ENCODE measurements around the gene LRRC4C.

LRRC4C gene

DNA sequence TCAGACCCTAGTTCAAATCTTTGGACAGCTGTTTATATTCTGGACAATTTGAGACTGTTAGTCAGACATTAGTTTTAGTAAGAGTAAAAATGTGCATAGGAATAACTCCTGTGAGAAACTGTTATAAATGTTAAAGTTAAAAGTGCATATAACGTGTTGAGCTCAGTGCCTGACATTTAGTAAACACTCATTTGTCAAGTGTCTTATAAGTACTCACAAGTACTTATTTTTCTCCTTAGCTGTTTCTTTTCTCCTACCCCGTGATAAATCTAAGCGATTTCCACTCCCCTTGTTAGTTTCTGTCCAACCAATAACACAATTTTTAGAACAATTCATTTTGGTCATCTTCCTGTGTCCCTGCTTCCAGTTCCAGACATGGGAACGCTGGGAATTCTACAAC lies 59.3 kb downstream of the LRRC4C start:
- TF ChIP-seq, protein P1, sequence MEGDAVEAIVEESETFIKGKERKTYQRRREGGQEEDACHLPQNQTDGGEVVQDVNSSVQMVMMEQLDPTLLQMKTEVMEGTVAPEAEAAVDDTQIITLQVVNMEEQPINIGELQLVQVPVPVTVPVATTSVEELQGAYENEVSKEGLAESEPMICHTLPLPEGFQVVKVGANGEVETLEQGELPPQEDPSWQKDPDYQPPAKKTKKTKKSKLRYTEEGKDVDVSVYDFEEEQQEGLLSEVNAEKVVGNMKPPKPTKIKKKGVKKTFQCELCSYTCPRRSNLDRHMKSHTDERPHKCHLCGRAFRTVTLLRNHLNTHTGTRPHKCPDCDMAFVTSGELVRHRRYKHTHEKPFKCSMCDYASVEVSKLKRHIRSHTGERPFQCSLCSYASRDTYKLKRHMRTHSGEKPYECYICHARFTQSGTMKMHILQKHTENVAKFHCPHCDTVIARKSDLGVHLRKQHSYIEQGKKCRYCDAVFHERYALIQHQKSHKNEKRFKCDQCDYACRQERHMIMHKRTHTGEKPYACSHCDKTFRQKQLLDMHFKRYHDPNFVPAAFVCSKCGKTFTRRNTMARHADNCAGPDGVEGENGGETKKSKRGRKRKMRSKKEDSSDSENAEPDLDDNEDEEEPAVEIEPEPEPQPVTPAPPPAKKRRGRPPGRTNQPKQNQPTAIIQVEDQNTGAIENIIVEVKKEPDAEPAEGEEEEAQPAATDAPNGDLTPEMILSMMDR (conservative IDR thresholded peaks at IDR 0.05): no peak
- H3K27ac ChIP-seq: peak overlapping the region; percentile 76

DNA sequence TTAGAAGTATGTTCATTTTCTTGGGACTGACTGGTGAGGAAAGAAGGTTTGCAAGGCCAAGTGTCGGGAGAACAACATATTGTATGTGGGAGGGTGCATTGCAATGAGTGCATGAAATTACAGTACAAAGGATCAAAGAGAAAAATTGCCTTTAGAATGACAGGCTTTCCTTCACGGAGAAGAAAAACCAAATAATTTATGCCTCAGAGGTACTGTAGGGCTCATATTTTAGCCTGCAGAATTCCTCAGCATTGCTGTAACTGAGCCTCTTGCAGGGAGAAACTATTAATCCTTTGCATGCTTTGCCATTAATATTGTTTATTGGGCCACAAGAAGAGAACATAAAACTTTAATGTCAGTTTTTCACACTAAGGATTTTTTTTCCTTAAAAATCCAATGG lies 60.1 kb downstream of the LRRC4C start:
- TF ChIP-seq, protein P1 (conservative IDR thresholded peaks at IDR 0.05): no peak
- H3K27ac ChIP-seq: peak overlapping the region; percentile 76

DNA sequence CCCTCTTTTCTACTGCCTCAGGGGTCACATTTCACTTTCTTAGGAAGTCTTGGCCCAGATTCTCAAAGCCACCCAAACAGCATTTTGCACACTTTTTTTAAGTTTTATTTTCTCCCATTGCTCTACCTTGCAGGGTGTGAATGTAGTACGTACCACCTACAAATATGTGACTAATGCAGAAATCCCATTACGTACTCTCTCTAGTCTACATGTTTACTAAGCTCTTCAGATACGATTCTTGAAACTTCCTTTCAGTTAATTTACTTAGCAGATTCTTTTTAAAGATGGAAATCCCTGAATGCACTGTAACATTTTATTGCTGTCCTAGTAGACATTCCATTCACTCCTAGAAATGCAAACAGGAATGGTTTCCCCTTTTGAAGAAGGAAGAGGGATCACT lies 61.3 kb downstream of the LRRC4C start:
- TF ChIP-seq, protein P1 (conservative IDR thresholded peaks at IDR 0.05): no peak
- H3K27ac ChIP-seq: no peak overlapping the region

- TF ChIP-seq, protein P1 (conservative IDR thresholded peaks at IDR 0.05): no peak
- H3K27ac ChIP-seq: no peak overlapping the region
Observed at GRCh38 chr11:41394521-41395195, 64.8 kb downstream of the LRRC4C start.

- TF ChIP-seq, protein P1 (conservative IDR thresholded peaks at IDR 0.05): no peak
- H3K27ac ChIP-seq: no peak overlapping the region
Observed at GRCh38 chr11:41392596-41392995, 66.9 kb downstream of the LRRC4C start.

DNA sequence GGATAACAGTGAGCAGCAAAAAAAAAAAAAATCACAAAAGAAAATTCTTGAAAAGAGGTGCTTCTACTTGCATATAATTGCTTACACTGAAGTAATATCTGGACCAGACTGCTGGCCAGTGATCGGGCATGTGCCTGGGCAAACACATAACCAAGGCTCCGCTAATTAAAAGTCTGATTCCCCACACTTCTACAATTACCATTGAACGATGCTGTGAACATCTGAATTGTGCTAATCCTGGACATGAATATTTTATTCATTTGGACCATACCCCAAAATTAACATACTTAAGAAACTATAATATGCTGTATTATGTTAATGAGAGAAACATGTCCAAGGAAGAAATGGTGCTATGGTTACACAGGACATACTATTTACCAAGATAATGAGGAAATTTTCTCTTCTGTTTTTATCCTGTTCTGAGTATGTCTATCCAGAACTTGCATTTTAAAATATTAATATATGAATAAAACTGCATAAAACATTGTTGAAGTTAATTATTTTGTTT lies 69.8 kb downstream of the LRRC4C start:
- no peak overlapping the region for H3K27ac ChIP-seq
- TF ChIP-seq, protein P1 (conservative IDR thresholded peaks at IDR 0.05): no peak

DNA sequence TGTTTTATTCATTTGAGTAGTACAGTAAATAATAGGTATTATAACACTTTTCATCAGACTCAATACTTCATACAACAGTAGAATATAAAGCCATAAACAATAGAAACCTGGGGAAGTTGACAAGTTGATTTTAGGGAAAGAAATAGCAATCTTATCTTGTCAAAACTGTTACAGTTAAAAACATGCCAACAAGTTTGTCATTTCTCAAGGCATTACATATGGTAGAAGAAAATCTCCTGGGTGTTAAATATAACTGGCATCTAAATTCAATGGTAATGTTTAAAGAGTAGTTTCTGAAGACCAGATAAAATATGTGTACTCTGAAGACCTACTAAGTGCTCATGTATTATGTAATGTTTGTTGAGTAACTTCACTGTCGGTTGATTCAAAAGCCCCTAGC lies 75.1 kb downstream of the LRRC4C start:
- no peak overlapping the region for H3K27ac ChIP-seq
- TF ChIP-seq, protein P1 (conservative IDR thresholded peaks at IDR 0.05): no peak
